Astrocyte (in vitro differentiated cells and primary cell): ENCODE data around the gene KRTAP1-3.
"Not testable (repeated sequence)": the region's sequence is repeated elsewhere in the genome, so short reads cannot be mapped to it uniquely, and the experiment has no call there.

Source experiments
- EZH2 ChIP-seq: IDR thresholded peaks from 2 replicates; pipeline ENCODE4 v1.6.1; 2012; ENCODE audit warnings: mild to moderate bottlenecking, low read length, inconsistent platforms; ENCODE audit not compliant: insufficient read depth
- TF ChIP-seq, protein P1 (sequence below): IDR thresholded peaks from 2 replicates; pipeline ENCODE4 v1.5.1; 2011; ENCODE audit warnings: low read depth, mild to moderate bottlenecking, inconsistent platforms, low read length, moderate library complexity; ENCODE audit not compliant: insufficient read depth

DNA sequence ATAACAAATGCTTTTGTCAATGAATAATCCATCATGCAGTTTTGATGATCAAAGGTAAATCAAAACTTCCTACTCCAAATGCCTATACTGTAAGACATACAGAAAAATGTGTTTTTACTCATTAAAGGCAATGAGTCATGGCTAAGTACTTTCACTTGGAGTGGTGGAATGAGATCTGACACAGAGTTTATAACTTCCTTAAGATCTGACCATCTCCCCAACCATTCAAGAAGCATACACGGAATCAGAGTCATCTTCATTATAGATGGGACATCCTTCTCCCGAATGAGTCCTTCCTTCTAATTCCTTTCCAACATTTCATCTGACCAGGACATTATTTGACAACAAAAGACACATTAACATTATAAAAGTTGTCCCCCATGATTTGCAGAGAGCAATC, 48.8 kb upstream of the KRTAP1-3 start:
- TF ChIP-seq, protein P1, sequence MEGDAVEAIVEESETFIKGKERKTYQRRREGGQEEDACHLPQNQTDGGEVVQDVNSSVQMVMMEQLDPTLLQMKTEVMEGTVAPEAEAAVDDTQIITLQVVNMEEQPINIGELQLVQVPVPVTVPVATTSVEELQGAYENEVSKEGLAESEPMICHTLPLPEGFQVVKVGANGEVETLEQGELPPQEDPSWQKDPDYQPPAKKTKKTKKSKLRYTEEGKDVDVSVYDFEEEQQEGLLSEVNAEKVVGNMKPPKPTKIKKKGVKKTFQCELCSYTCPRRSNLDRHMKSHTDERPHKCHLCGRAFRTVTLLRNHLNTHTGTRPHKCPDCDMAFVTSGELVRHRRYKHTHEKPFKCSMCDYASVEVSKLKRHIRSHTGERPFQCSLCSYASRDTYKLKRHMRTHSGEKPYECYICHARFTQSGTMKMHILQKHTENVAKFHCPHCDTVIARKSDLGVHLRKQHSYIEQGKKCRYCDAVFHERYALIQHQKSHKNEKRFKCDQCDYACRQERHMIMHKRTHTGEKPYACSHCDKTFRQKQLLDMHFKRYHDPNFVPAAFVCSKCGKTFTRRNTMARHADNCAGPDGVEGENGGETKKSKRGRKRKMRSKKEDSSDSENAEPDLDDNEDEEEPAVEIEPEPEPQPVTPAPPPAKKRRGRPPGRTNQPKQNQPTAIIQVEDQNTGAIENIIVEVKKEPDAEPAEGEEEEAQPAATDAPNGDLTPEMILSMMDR, result not testable (repeated sequence)
- TF ChIP-seq EZH2, result not testable (repeated sequence)
